Chondrocyte (in vitro differentiated cells): ENCODE data around the gene KIF6. TPM values are rescaled to one million over a fixed set of nuclear protein-coding genes. Genes with fewer than 3 reads are reported as not detected.

Experiments
- DNase-seq: peaks from one replicate; pipeline ENCODE4 v3.0.0; 2021; ENCODE audit warnings: mixed read lengths, low spot score
- H3K27ac Mint-ChIP-seq: one replicate; pipeline ENCODE4 v1.8.0; 2021; ENCODE audit warnings: mild to moderate bottlenecking, moderate library complexity, mixed read lengths; ENCODE audit not compliant: unreplicated experiment
- H3K27me3 Mint-ChIP-seq: 2 replicates; pipeline ENCODE4 v1.8.0; 2021; ENCODE audit warnings: low read depth, mixed read lengths
- H3K36me3 Mint-ChIP-seq: 2 replicates; pipeline ENCODE4 v1.8.0; 2021; ENCODE audit warnings: low read depth, mixed read lengths
- H3K4me1 Mint-ChIP-seq: 2 replicates; pipeline ENCODE4 v1.8.0; 2021; ENCODE audit warnings: low read depth, mild to moderate bottlenecking, mixed read lengths
- H3K4me3 Mint-ChIP-seq: one replicate; pipeline ENCODE4 v1.8.0; 2021; ENCODE audit warnings: mild to moderate bottlenecking, moderate library complexity, mixed read lengths; ENCODE audit not compliant: unreplicated experiment
- H3K9me3 Mint-ChIP-seq: 2 replicates; pipeline ENCODE4 v1.8.0; 2021; ENCODE audit warnings: low read depth, mixed read lengths
- total RNA-seq: library from RNA; stranded (reverse); gene quantifications from 3 replicates; pipeline ENCODE4 v1.2.1, GENCODE V29; 2021
- TF ChIP-seq, protein P1 (sequence below): fragments of 200-600 bp; sonication (generic); IDR thresholded peaks from 2 replicates; pipeline ENCODE4 v1.5.0; 2021; ENCODE audit warnings: antibody characterized with exemption, mild to moderate bottlenecking, moderate library complexity

KIF6 gene
- total RNA-seq, 1 donor from 2014 or later: 0.62 TPM

DNA sequence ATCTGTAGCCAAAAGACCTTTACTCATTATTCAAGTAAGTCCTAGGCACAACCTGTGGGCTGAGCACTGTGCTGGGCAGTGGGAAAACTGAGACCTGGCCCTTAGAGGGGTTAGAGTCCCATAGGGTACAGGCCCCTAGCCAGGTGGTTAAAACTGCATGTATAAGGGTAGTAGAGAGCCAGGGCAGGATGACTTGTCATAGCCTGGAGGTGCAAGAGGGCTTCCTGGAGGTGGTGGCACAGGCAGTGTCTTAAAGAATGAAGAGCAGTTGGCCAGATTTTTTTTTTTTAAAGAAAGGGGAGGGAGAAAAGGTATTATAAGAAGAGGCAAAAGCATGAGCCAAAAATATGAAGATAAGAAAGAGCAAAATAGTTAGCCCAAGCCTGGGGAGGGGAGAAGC is 226.2 kb downstream of the KIF6 start:
- Mint-ChIP-seq H3K27ac (no peak overlapping the region), H3K4me3 (no peak overlapping the region), H3K9me3 (peaks cover 32% of the 10 kb centered on the region), H3K4me1 (peaks cover 27% of the 10 kb centered on the region), H3K36me3 (peaks cover 24% of the 10 kb centered on the region), H3K27me3 (no peaks in the 10 kb centered on the region)
- DNase-seq: no peak
- TF ChIP-seq, protein P1, sequence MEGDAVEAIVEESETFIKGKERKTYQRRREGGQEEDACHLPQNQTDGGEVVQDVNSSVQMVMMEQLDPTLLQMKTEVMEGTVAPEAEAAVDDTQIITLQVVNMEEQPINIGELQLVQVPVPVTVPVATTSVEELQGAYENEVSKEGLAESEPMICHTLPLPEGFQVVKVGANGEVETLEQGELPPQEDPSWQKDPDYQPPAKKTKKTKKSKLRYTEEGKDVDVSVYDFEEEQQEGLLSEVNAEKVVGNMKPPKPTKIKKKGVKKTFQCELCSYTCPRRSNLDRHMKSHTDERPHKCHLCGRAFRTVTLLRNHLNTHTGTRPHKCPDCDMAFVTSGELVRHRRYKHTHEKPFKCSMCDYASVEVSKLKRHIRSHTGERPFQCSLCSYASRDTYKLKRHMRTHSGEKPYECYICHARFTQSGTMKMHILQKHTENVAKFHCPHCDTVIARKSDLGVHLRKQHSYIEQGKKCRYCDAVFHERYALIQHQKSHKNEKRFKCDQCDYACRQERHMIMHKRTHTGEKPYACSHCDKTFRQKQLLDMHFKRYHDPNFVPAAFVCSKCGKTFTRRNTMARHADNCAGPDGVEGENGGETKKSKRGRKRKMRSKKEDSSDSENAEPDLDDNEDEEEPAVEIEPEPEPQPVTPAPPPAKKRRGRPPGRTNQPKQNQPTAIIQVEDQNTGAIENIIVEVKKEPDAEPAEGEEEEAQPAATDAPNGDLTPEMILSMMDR: no peak

DNA sequence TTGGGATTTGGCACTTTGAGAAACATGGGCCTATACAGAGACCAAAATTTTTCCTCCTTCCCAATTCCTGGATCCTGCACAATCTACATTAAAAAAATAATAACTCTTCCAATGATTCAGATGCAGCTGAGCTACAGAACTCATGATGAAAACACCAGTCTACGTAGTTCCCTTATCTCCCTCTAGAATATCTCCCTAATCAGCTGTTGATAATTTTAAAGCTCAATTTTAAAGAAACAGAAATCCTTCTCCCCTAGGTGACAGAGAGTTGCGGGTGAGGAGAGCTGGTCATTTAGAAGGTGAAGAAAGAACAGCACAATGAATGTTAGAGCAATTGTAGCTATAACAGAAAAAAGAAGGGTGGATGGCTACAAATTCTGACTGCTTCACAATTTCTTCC is 227.1 kb downstream of the KIF6 start:
- Mint-ChIP-seq H3K9me3 (peaks cover 26% of the 10 kb centered on the region), H3K27me3 (no peaks in the 10 kb centered on the region), H3K4me3 (no peak overlapping the region), H3K4me1 (peaks cover 37% of the 10 kb centered on the region), H3K36me3 (peaks cover 21% of the 10 kb centered on the region), H3K27ac (no peak overlapping the region)
- no peak for DNase-seq
- TF ChIP-seq, protein P1: no peak

DNA sequence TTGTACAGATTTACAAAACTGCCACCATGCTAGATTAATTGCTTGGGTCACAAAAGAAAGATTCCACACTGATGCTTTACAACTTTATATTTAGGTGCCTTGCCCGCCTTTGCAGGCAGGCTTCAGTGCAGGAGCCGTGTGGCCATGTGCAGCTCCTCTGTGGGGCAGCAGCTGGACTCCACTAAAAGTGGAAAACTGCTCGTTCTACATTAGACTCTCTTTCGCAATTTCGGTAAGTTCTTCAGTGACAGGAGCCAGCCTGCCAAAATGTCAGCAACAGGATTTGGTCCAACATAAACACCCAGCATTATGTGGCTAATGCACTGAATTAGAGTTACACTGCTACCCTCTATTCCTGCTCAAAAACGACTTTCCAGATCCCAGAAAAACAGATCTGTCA is 228.3 kb downstream of the KIF6 start:
- Mint-ChIP-seq H3K4me3 (no peak overlapping the region), H3K9me3 (peaks cover 16% of the 10 kb centered on the region), H3K36me3 (peaks cover 12% of the 10 kb centered on the region), H3K4me1 (peaks cover 44% of the 10 kb centered on the region), H3K27me3 (no peaks in the 10 kb centered on the region), H3K27ac (peak overlapping the region; percentile 75)
- TF ChIP-seq, protein P1: peak; percentile 19
- DNase-seq: no peak

DNA sequence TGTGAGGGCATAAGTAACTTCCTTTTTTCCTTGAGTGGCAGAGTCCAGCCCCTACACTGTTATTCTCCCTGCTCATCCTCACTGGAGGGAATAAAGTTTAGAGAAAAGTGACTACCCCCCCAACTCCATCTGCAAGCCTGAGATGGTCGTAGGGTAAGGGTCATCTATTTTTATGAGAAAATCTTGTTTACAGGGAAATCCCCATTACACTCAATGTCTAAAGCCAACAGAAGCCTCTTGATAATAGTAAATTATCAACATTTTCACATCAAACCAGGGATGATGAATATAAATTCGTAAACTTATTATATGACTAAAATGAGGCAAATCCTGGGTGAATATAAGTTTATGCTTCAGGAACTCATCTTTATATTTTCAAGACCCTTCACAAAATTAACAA is 228.8 kb downstream of the KIF6 start:
- Mint-ChIP-seq H3K4me3 (no peak overlapping the region), H3K9me3 (peaks cover 15% of the 10 kb centered on the region), H3K27me3 (no peaks in the 10 kb centered on the region), H3K27ac (no peak overlapping the region), H3K36me3 (peaks cover 8% of the 10 kb centered on the region), H3K4me1 (peaks cover 44% of the 10 kb centered on the region)
- DNase-seq: no peak
- TF ChIP-seq, protein P1: no peak

DNA sequence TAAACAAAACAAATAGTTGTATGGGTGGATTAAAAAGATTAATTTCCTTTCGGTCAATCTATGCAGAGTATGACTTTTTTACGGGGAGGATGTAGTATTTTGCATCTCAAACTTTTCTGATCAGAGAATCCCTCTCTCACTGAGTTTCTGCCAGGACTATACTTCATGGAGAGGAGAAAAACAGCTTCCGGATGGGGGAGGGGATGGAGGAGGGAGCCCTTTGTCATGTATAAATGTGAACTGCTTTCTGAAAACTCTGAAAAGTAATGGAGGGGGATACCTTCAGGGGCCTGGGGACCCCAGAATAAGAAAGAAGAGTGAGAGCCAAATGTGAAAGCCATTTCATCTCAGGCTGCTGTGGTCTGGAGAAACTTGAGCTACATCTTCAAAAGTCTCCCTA is 229.6 kb downstream of the KIF6 start:
- TF ChIP-seq, protein P1: no peak
- Mint-ChIP-seq H3K27me3 (no peaks in the 10 kb centered on the region), H3K4me1 (peaks cover 44% of the 10 kb centered on the region), H3K4me3 (no peak overlapping the region), H3K9me3 (peaks cover 11% of the 10 kb centered on the region), H3K36me3 (peaks cover 3% of the 10 kb centered on the region), H3K27ac (no peak overlapping the region)
- no peak for DNase-seq
